GM23338 (cell line): ENCODE results near the gene ZGLP1.

Source experiments
- CTCF ChIP-seq, 2 experiments: fragments of 200-600 bp in 1 of 2; sonication (generic) in 1 of 2; conservative IDR thresholded peaks; 2 replicates each; pipeline versions ENCODE4 v1.5.1 to v1.6.1; 2016 to 2017; ENCODE audit warnings: antibody characterized with exemption in 2 of 2, low read depth in 2 of 2, mild to moderate bottlenecking in 2 of 2, moderate library complexity in 1 of 2
- POLR2AphosphoS5 ChIP-seq: IDR thresholded peaks from 2 replicates; pipeline ENCODE4 v1.6.1; 2016; ENCODE audit warnings: antibody characterized with exemption, low read depth
- REST ChIP-seq: IDR thresholded peaks from one replicate; pipeline ENCODE4 v1.6.1; 2018; ENCODE audit warnings: antibody characterized with exemption; ENCODE audit not compliant: unreplicated experiment
- ZNF114 ChIP-seq: fragments of 250-450 bp; sonication (Bioruptor Pico); IDR thresholded peaks from 2 replicates; pipeline ENCODE4 v1.5.0; 2020; ENCODE audit warnings: mild to moderate bottlenecking, moderate library complexity

GRCh38 chr19:10317857-10318462, 8.3 kb upstream of the ZGLP1 start:
- no peak for TF ChIP-seq ZNF114 (CRISPR knock-in tag)
- TF ChIP-seq POLR2AphosphoS5: no peak
- no peak for TF ChIP-seq CTCF (conservative IDR thresholded peaks at IDR 0.05; ENCODE audit: low read depth in 2 of 2)
- TF ChIP-seq REST: no peak
